H1 (cell line): ENCODE results near the gene SLC15A2. TPM values are rescaled to one million over a fixed set of nuclear protein-coding genes. Genes with fewer than 3 reads are reported as not detected.

Experiments
- CTCF ChIA-PET: fragments of 300-600 bp; sonication (Branson Sonifier 250); formaldehyde crosslinking; loops from one replicate; lab custom pipeline; 2021; ENCODE audit not compliant: partially characterized antibody; lab: Charles Lee
- POLR2A ChIA-PET: fragments of 300-600 bp; sonication (Branson Sonifier 250); formaldehyde crosslinking; loops from one replicate; lab custom pipeline; 2021; ENCODE audit warnings: inconsistent platforms; ENCODE audit not compliant: partially characterized antibody; lab: Charles Lee
- DNase-seq, 2 experiments: peaks; one replicate each; pipeline versions ENCODE4 v3.0.0 to v3.0.0-alpha.2; 2010 to 2022; ENCODE audit warnings: low spot score in 2 of 2, low read depth in 1 of 2, mixed read lengths in 1 of 2
- FAIRE-seq: peaks from 2 replicates; lab custom pipeline; 2011; peaks lifted over from hg19 to GRCh38; lab: Jason Lieb, UNC
- H2AFZ ChIP-seq: 2 replicates; pipeline ENCODE4 v1.8.1; 2012; ENCODE audit warnings: low read length, inconsistent platforms
- H2AK5ac ChIP-seq: 2 replicates; pipeline ENCODE4 v1.6.1; 2013; ENCODE audit warnings: low read depth, low read length
- H2BK120ac ChIP-seq: replicated peaks from 2 replicates; pipeline ENCODE3; 2013; ENCODE audit warnings: low read depth, low read length, inconsistent platforms
- H2BK12ac ChIP-seq: 2 replicates; pipeline ENCODE4 v1.6.1; 2013; ENCODE audit warnings: low read depth, low read length
- H2BK15ac ChIP-seq: 2 replicates; pipeline ENCODE4 v1.6.1; 2013; ENCODE audit warnings: low read length
- H2BK20ac ChIP-seq: 2 replicates; pipeline ENCODE4 v1.6.1; 2013; ENCODE audit warnings: low read length
- H2BK5ac ChIP-seq: 2 replicates; pipeline ENCODE4 v1.6.1; 2013; ENCODE audit warnings: low read depth, low read length
- H3K14ac ChIP-seq: 2 replicates; pipeline ENCODE4 v1.6.1; 2013; ENCODE audit warnings: inconsistent platforms; ENCODE audit not compliant: insufficient read length
- H3K18ac ChIP-seq: 2 replicates; pipeline ENCODE4 v1.6.1; 2013; ENCODE audit warnings: low read length; ENCODE audit errors: extremely low read depth
- H3K23ac ChIP-seq: 2 replicates; pipeline ENCODE4 v1.6.1; 2013; ENCODE audit warnings: inconsistent platforms; ENCODE audit not compliant: insufficient read length
- H3K23me2 ChIP-seq: 2 replicates; pipeline ENCODE4 v1.6.1; 2013; ENCODE audit warnings: low read depth, low read length
- H3K27ac ChIP-seq: 2 replicates; pipeline ENCODE4 v1.6.1; 2011; ENCODE audit warnings: low read depth, low read length, inconsistent platforms
- H3K27me3 ChIP-seq, 4 experiments: replicated peaks in 1 of 4; 1 replicate in 1 of 4; 2 replicates in 3 of 4; pipeline versions ENCODE4 v1.6.1 to v1.8.1; 2011 to 2013; ENCODE audit warnings: low read length in 3 of 4, mild to moderate bottlenecking in 3 of 4, inconsistent platforms in 2 of 4, mixed read lengths in 2 of 4, moderate library complexity in 1 of 4; ENCODE audit not compliant: control insufficient read depth in 3 of 4, insufficient read depth in 3 of 4; ENCODE audit errors: extremely low read depth in 1 of 4
- H3K36me3 ChIP-seq, 4 experiments: 2 replicates each; pipeline versions ENCODE4 v1.6.1 to v1.8.1; 2011 to 2013; ENCODE audit warnings: mild to moderate bottlenecking in 4 of 4, low read length in 3 of 4, moderate library complexity in 2 of 4, control low read depth in 1 of 4, inconsistent platforms in 1 of 4; ENCODE audit not compliant: insufficient read depth in 4 of 4, control insufficient read depth in 2 of 4
- H3K4ac ChIP-seq: replicated peaks from 2 replicates; pipeline ENCODE3; 2013; ENCODE audit warnings: low read length, low read depth, mixed read lengths, inconsistent platforms; ENCODE audit not compliant: insufficient read length
- H3K4me1 ChIP-seq, 4 experiments: replicated peaks in 1 of 4; 1 replicate in 1 of 4; 2 replicates in 3 of 4; pipeline versions ENCODE4 v1.6.1 to v1.8.1; 2011 to 2013; ENCODE audit warnings: low read length in 3 of 4, inconsistent platforms in 2 of 4, mixed read lengths in 1 of 4; ENCODE audit not compliant: insufficient read depth in 4 of 4, control insufficient read depth in 3 of 4
- H3K4me2 ChIP-seq, 2 experiments: 2 replicates each; pipeline versions ENCODE4 v1.6.1 to v1.8.1; 2011 to 2013; ENCODE audit warnings: low read depth in 2 of 2, low read length in 2 of 2, control low read depth in 1 of 2, inconsistent platforms in 1 of 2, mild to moderate bottlenecking in 1 of 2; ENCODE audit not compliant: insufficient read depth in 1 of 2
- H3K4me3 ChIP-seq, 4 experiments: fragments of 200-600, 300-600 bp in 1 of 4; sonication (generic), shearing (Covaris generic), sonication (Bioruptor Twin) in 1 of 4; 2 replicates each; pipeline versions ENCODE4 v1.5.1 to v1.8.1; 2011 to 2016; ENCODE audit warnings: low read length in 4 of 4, low read depth in 3 of 4, control low read depth in 2 of 4, inconsistent platforms in 2 of 4, mild to moderate bottlenecking in 2 of 4, mixed read lengths in 1 of 4, moderate library complexity in 1 of 4; ENCODE audit not compliant: insufficient read depth in 2 of 4; ENCODE audit errors: extremely low read depth in 1 of 4
- H3K56ac ChIP-seq: replicated peaks from 2 replicates; pipeline ENCODE3; 2013; ENCODE audit warnings: low read depth, mild to moderate bottlenecking, mixed read lengths, low read length, inconsistent platforms; ENCODE audit not compliant: insufficient read length
- H3K79me1 ChIP-seq: 2 replicates; pipeline ENCODE4 v1.6.1; 2013; ENCODE audit warnings: low read depth, low read length, control low read depth
- H3K79me2 ChIP-seq, 2 experiments: 2 replicates each; pipeline versions ENCODE4 v1.6.1 to v1.8.1; 2012 to 2013; ENCODE audit warnings: low read length in 2 of 2, mild to moderate bottlenecking in 2 of 2, inconsistent platforms in 1 of 2; ENCODE audit not compliant: insufficient read depth in 2 of 2, control insufficient read depth in 1 of 2
- H3K9ac ChIP-seq, 4 experiments: replicated peaks in 1 of 4; 1 replicate in 1 of 4; 2 replicates in 3 of 4; pipeline versions ENCODE4 v1.6.1 to v1.8.1; 2011 to 2013; ENCODE audit warnings: low read depth in 3 of 4, low read length in 3 of 4, control low read depth in 2 of 4, mild to moderate bottlenecking in 2 of 4, moderate library complexity in 2 of 4, inconsistent platforms in 1 of 4; ENCODE audit errors: extremely low read depth in 1 of 4
- H3K9me3 ChIP-seq, 2 experiments: 2 replicates each; pipeline versions ENCODE4 v1.6.1 to v1.8.1; 2012 to 2013; ENCODE audit warnings: mild to moderate bottlenecking in 2 of 2, moderate library complexity in 2 of 2, control low read depth in 1 of 2, inconsistent platforms in 1 of 2, low read depth in 1 of 2, low read length in 1 of 2, mixed read lengths in 1 of 2; ENCODE audit not compliant: insufficient read depth in 2 of 2
- H4K20me1 ChIP-seq, 2 experiments: replicated peaks in 1 of 2; 2 replicates each; pipeline versions ENCODE3 to v1.8.1; 2011 to 2013; ENCODE audit warnings: inconsistent platforms in 2 of 2, low read length in 2 of 2, mild to moderate bottlenecking in 1 of 2; ENCODE audit not compliant: insufficient read depth in 2 of 2, control insufficient read depth in 1 of 2
- H4K5ac ChIP-seq: 2 replicates; pipeline ENCODE4 v1.6.1; 2013; ENCODE audit warnings: low read length, low read depth, mixed read lengths, inconsistent platforms; ENCODE audit not compliant: insufficient read length
- H4K8ac ChIP-seq: 2 replicates; pipeline ENCODE4 v1.8.0; 2013; ENCODE audit warnings: mild to moderate bottlenecking, moderate library complexity, low read length, inconsistent platforms; ENCODE audit not compliant: insufficient read depth; ENCODE audit errors: extremely low read depth
- H4K91ac ChIP-seq: replicated peaks from 2 replicates; pipeline ENCODE3; 2013; ENCODE audit warnings: low read length, mixed read lengths, inconsistent platforms; ENCODE audit not compliant: insufficient read length
- ASH2L ChIP-seq: fragments of 200-600, 300-600 bp; sonication (generic); IDR thresholded peaks from one replicate; pipeline ENCODE4 v1.7.1; 2017; ENCODE audit warnings: low read length
- ATF3 ChIP-seq: IDR thresholded peaks from 2 replicates; pipeline ENCODE4 v1.6.1; 2011; ENCODE audit warnings: low read depth, mild to moderate bottlenecking, low read length; ENCODE audit not compliant: insufficient read depth
- CEBPB ChIP-seq: IDR thresholded peaks from 2 replicates; pipeline ENCODE4 v1.6.1; 2012; ENCODE audit warnings: low read depth, low read length
- CREB1 ChIP-seq: IDR thresholded peaks from 2 replicates; pipeline ENCODE4 v1.6.1; 2012; ENCODE audit warnings: inconsistent platforms
- CTBP2 ChIP-seq: IDR thresholded peaks from 2 replicates; pipeline ENCODE4 v1.7.0; 2011; ENCODE audit warnings: borderline replicate concordance, mild to moderate bottlenecking, moderate library complexity, mixed read lengths, low read length; ENCODE audit not compliant: insufficient read depth, insufficient read length
- E2F6 ChIP-seq: IDR thresholded peaks from 2 replicates; pipeline ENCODE4 v1.6.1; 2012; ENCODE audit warnings: inconsistent platforms
- JUND ChIP-seq: IDR thresholded peaks from 2 replicates; pipeline ENCODE4 v1.6.1; 2011; ENCODE audit warnings: mild to moderate bottlenecking, improper control_type of control experiment, low read length
- KDM4A ChIP-seq: IDR thresholded peaks from one replicate; pipeline ENCODE4 v1.7.1; 2012; ENCODE audit warnings: low read depth, mild to moderate bottlenecking, moderate library complexity, low read length, inconsistent platforms; ENCODE audit not compliant: severe bottlenecking
- MAX ChIP-seq: IDR thresholded peaks from 2 replicates; pipeline ENCODE4 v1.6.1; 2012; ENCODE audit warnings: inconsistent platforms
- RNF2 ChIP-seq: fragments of 200-900, 300-1000 bp; sonication (generic); IDR thresholded peaks from 2 replicates; pipeline ENCODE4 v1.7.1; 2016; ENCODE audit warnings: borderline replicate concordance, low read depth, mild to moderate bottlenecking, antibody characterized with exemption, low read length; ENCODE audit not compliant: poor library complexity, severe bottlenecking; ENCODE audit errors: missing control alignments
- SIRT6 ChIP-seq: IDR thresholded peaks from one replicate; pipeline ENCODE4 v1.7.1; 2012; ENCODE audit warnings: low read length, inconsistent platforms
- SP2 ChIP-seq: IDR thresholded peaks from 2 replicates; pipeline ENCODE4 v1.6.1; 2012; ENCODE audit warnings: mild to moderate bottlenecking, low read length, inconsistent platforms
- TCF12 ChIP-seq: IDR thresholded peaks from 2 replicates; pipeline ENCODE4 v1.6.1; 2011; ENCODE audit warnings: low read depth, mild to moderate bottlenecking, low read length
- WGBS, 2 experiments: shearing (Covaris generic) in 1 of 2; methylation state at CpG; one replicate each; pipeline versions ENCODE4 v1.1.6 to v1.1.7; 2013 to 2015; ENCODE audit warnings: low lambda C conversion rate in 2 of 2, mixed read lengths in 2 of 2, inconsistent platforms in 1 of 2, low coverage in 1 of 2, missing lambda C conversion rate in 1 of 2; ENCODE audit not compliant: insufficient replicate concordance in 2 of 2, insufficient coverage in 1 of 2, insufficient read length in 1 of 2; ENCODE audit errors: extremely low coverage in 1 of 2, missing lambda C conversion rate in 1 of 2; 5-methylcytosine and 5-hydroxymethylcytosine counted together
- polyA plus RNA-seq, 7 experiments: library from polyadenylated mRNA; depleted of rRNA in 3 of 7; stranded (reverse) in 5 of 7; unstranded in 2 of 7; fragments of >200 nt in 5 of 7; fragments of 200-250 nt in 2 of 7; gene quantifications; 1 replicate in 5 of 7; 2 replicates in 1 of 7; 4 replicates in 1 of 7; pipeline versions ENCODE4 v1.2.1 to v1.2.3, GENCODE V29; 2011 to 2013; ENCODE audit warnings: missing spikeins in 2 of 7, mixed read lengths in 2 of 7
- total RNA-seq: library from RNA; stranded (reverse); fragmentation: NEBNext Ultra II Directional; extraction: Animal tissue kit (Norgen Biotek cat#: 25700); gene quantifications from 2 replicates; pipeline ENCODE4 v1.2.1, GENCODE V29; 2021

Gene SLC15A2
- total and polyA plus RNA-seq, 2 of the 8 experiments (the other 6 are each of a cell fraction or from before 2014, with no cell fraction given): 2.0 to 3.6 TPM

GRCh38 chr3:121885386-121885785, 8.8 kb upstream of the SLC15A2 start:
- POLR2A ChIA-PET: no interaction called here
- no peak overlapping the region for H4K5ac ChIP-seq
- no peaks in the 10 kb centered on the region for H3K4me1 ChIP-seq
- H3K4me2 ChIP-seq: no peak overlapping the region
- no peak overlapping the region for H2BK120ac ChIP-seq
- no peak overlapping the region for H4K91ac ChIP-seq
- H3K23ac ChIP-seq: no peak overlapping the region
- no peak overlapping the region for H3K4ac ChIP-seq
- H3K36me3 ChIP-seq: no peaks in the 10 kb centered on the region
- no peak overlapping the region for H2BK12ac ChIP-seq
- FAIRE-seq (no peak), DNase-seq (no peak)
- no peak overlapping the region for H3K4me3 ChIP-seq
- H3K27me3 ChIP-seq: no peaks in the 10 kb centered on the region
- CTCF ChIA-PET: interaction anchor here (1.6 kb wide), 1 partner anchor 111 kb away, joined by 10 read pairs; no protein-coding TSS in a partner anchor
- H3K79me2 ChIP-seq: no peaks in the 10 kb centered on the region
- WGBS, 2 experiments: 88% methylated on average over 2 of the region's 2 CpGs; no CpG with 5 or more reads in 1 of the 2 experiments
- H3K27ac ChIP-seq: no peak overlapping the region
- H2AK5ac ChIP-seq: no peak overlapping the region
- H2BK5ac ChIP-seq: no peak overlapping the region
- H3K23me2 ChIP-seq: no peaks in the 10 kb centered on the region
- no peak overlapping the region for H3K18ac ChIP-seq
- H3K56ac ChIP-seq: no peak overlapping the region
- no peak overlapping the region for H2AFZ ChIP-seq
- H4K20me1 ChIP-seq: no peaks in the 10 kb centered on the region
- no peaks in the 10 kb centered on the region for H3K9me3 ChIP-seq
- H4K8ac ChIP-seq: no peak overlapping the region
- H3K79me1 ChIP-seq: no peaks in the 10 kb centered on the region
- H2BK15ac ChIP-seq: no peak overlapping the region
- H3K9ac ChIP-seq: no peak overlapping the region
- no peak overlapping the region for H3K14ac ChIP-seq
- H2BK20ac ChIP-seq: no peak overlapping the region
- TF ChIP-seq TCF12 (no peak), MAX (no peak), SIRT6 (no peak), ASH2L (no peak), RNF2 (no peak), CTBP2 (no peak), SP2 (no peak), JUND (no peak), E2F6 (no peak), KDM4A (no peak), CEBPB (no peak), ATF3 (no peak), CREB1 (no peak)
